CD4-positive, CD25-positive, alpha-beta regulatory T cell (primary cell): ENCODE results near the gene NECAB2. TPM values are rescaled to one million over a fixed set of nuclear protein-coding genes. Genes with fewer than 3 reads are reported as not detected.

ENCODE experiments used
- ATAC-seq, 2 donors: fragments of 150-1000 bp; cut with Tn5 transposase; one replicate each; pipeline ENCODE4 v1.10.0; 2021; ENCODE audit warnings: low read depth in 2 of 2, moderate number of reproducible peaks in 2 of 2, moderate library complexity in 1 of 2
- DNase-seq, 3 donors: peaks; one replicate each; pipeline versions ENCODE4 v3.0.0 to v3.0.0-alpha.2; 2012 to 2022; ENCODE audit warnings: mixed read lengths in 1 of 3
- H3K27ac ChIP-seq: one replicate; pipeline ENCODE4 v1.7.0; 2013; ENCODE audit warnings: mild to moderate bottlenecking, low read length; ENCODE audit not compliant: insufficient read depth, poor library complexity, severe bottlenecking
- H3K27me3 ChIP-seq: one replicate; pipeline ENCODE4 v1.7.0; 2013; ENCODE audit warnings: low read length; ENCODE audit not compliant: control insufficient read depth, insufficient read depth
- H3K36me3 ChIP-seq: one replicate; pipeline ENCODE4 v1.7.0; 2013; ENCODE audit warnings: mild to moderate bottlenecking, low read length, moderate library complexity; ENCODE audit not compliant: control insufficient read depth, insufficient read depth
- H3K4me1 ChIP-seq: 2 replicates; pipeline ENCODE4 v1.7.0; 2013; ENCODE audit warnings: mild to moderate bottlenecking, low read length; ENCODE audit not compliant: insufficient read depth, control insufficient read depth, poor library complexity, severe bottlenecking
- H3K4me3 ChIP-seq: one replicate; pipeline ENCODE4 v1.7.0; 2013; ENCODE audit warnings: low read depth, mild to moderate bottlenecking, low read length, moderate library complexity
- H3K9me3 ChIP-seq, 2 experiments: 1 replicate in 1 of 2; 2 replicates in 1 of 2; pipeline ENCODE4 v1.7.0; 2013; ENCODE audit warnings: low read length in 2 of 2, mild to moderate bottlenecking in 1 of 2, moderate library complexity in 1 of 2; ENCODE audit not compliant: control insufficient read depth in 2 of 2
- H3K27ac Mint-ChIP-seq, 3 donors: one replicate each; pipeline ENCODE4 v1.8.0; 2020 to 2022; ENCODE audit warnings: mild to moderate bottlenecking in 3 of 3, mixed read lengths in 3 of 3, moderate library complexity in 2 of 3
- H3K27me3 Mint-ChIP-seq: one replicate; pipeline ENCODE4 v1.8.0; 2022; ENCODE audit warnings: mild to moderate bottlenecking, mixed read lengths
- H3K36me3 Mint-ChIP-seq: one replicate; pipeline ENCODE4 v1.8.0; 2020; ENCODE audit warnings: mixed read lengths
- H3K4me1 Mint-ChIP-seq, 4 donors: one replicate each; pipeline ENCODE4 v1.8.0; 2020 to 2022; ENCODE audit warnings: mixed read lengths in 4 of 4, mild to moderate bottlenecking in 1 of 4
- H3K4me3 Mint-ChIP-seq, 4 donors: one replicate each; pipeline ENCODE4 v1.8.0; 2020 to 2022; ENCODE audit warnings: mild to moderate bottlenecking in 4 of 4, mixed read lengths in 4 of 4, moderate library complexity in 3 of 4
- H3K9me3 Mint-ChIP-seq, 7 donors: one replicate each; pipeline ENCODE4 v1.8.0; 2020 to 2022; ENCODE audit warnings: mixed read lengths in 7 of 7, mild to moderate bottlenecking in 3 of 7, moderate library complexity in 2 of 7
- polyA plus RNA-seq, 4 donors: library from polyadenylated mRNA; unstranded; fragments of 300-500 nt; fragmentation: Illumina TruSeq; gene quantifications; one replicate each; pipeline ENCODE4 v1.2.3, GENCODE V29; 2021
- total RNA-seq: library from RNA; stranded (reverse); gene quantifications from one replicate; pipeline ENCODE4 v1.2.3, GENCODE V29; 2022

The NECAB2 gene
- total and polyA plus RNA-seq, 5 donors from 2014 or later: not detected

DNA sequence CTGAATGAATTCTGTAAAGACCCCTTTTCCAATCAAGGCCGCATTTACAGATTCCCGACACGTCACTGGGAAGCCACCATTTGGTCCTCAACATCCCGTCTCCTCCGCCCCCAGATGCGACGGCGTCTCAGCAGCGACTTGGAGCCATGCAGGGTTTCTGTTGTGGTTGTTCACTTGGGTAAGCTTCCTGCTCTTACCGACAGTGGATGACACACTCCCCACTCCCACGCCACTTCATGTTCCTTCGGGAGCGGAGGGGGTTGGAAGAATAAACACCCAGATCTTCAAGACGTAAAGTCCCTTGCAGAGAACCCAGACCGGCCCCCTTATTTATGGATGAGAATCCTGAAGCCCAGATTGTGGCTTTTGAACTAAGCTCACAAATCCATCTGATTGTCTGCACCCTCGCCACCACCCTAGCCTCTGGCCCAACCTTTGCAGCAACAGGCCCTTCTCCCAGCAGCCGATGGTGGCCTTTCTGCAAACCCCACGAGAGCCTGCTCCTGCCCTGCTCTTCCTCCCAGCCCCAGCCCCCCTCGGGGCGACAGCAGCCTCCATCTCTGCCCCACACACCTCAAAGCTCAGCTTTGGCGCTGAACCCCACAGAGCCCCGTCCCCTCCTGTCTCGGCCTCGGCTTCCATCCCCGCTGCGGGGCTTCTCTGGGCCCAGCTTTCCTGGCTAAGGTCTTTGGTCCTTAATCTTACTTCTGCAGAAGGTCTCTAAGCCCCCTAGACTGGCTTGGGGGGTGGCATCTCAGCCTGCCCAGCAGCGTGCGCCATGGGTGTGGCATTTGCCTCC, 34.0 kb upstream of the NECAB2 start:
- no peaks in the 10 kb centered on the region for H3K27me3 ChIP-seq
- Mint-ChIP-seq H3K4me3 (no peak overlapping the region), H3K4me1 (peaks cover 0 to 5% (median 2%) of the 10 kb centered on the region in 4 donors), H3K9me3 (peaks cover 0 to 3% (median 0%) of the 10 kb centered on the region in 7 donors), H3K27me3 (no peaks in the 10 kb centered on the region), H3K36me3 (no peaks in the 10 kb centered on the region), H3K27ac (no peak overlapping the region)
- DNase-seq (no peak), ATAC-seq (no peak)
- no peaks in the 10 kb centered on the region for H3K9me3 ChIP-seq
- no peaks in the 10 kb centered on the region for H3K36me3 ChIP-seq
- H3K4me1 ChIP-seq: no peaks in the 10 kb centered on the region
- H3K4me3 ChIP-seq: no peak overlapping the region
- no peak overlapping the region for H3K27ac ChIP-seq

DNA sequence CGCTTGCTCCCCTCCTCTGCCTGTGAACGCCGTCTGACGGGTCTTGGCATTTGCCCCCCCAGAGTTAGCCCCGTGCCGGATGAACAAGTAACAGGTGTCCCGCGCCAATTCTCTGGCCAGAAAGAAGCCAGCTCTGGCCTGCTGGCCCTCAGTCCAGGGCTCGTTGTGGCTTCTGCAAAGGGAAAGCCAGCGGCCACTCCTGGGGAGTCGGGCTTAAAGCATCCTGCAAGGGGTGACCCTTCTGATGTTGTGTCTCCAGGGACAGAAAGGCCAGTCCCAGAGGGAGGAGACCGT, 33.4 kb upstream of the NECAB2 start:
- no peaks in the 10 kb centered on the region for H3K4me1 ChIP-seq
- DNase-seq: no peak
- no peaks in the 10 kb centered on the region for H3K9me3 ChIP-seq
- Mint-ChIP-seq H3K9me3 (peaks cover 0 to 3% (median 0%) of the 10 kb centered on the region in 7 donors), H3K36me3 (no peaks in the 10 kb centered on the region), H3K27me3 (no peaks in the 10 kb centered on the region), H3K4me3 (no peak overlapping the region), H3K4me1 (peaks cover 0 to 10% (median 4%) of the 10 kb centered on the region in 4 donors), H3K27ac (no peak overlapping the region)
- no peaks in the 10 kb centered on the region for H3K27me3 ChIP-seq
- no peaks in the 10 kb centered on the region for H3K36me3 ChIP-seq
- no peak overlapping the region for H3K27ac ChIP-seq
- no peak for ATAC-seq
- no peak overlapping the region for H3K4me3 ChIP-seq

DNA sequence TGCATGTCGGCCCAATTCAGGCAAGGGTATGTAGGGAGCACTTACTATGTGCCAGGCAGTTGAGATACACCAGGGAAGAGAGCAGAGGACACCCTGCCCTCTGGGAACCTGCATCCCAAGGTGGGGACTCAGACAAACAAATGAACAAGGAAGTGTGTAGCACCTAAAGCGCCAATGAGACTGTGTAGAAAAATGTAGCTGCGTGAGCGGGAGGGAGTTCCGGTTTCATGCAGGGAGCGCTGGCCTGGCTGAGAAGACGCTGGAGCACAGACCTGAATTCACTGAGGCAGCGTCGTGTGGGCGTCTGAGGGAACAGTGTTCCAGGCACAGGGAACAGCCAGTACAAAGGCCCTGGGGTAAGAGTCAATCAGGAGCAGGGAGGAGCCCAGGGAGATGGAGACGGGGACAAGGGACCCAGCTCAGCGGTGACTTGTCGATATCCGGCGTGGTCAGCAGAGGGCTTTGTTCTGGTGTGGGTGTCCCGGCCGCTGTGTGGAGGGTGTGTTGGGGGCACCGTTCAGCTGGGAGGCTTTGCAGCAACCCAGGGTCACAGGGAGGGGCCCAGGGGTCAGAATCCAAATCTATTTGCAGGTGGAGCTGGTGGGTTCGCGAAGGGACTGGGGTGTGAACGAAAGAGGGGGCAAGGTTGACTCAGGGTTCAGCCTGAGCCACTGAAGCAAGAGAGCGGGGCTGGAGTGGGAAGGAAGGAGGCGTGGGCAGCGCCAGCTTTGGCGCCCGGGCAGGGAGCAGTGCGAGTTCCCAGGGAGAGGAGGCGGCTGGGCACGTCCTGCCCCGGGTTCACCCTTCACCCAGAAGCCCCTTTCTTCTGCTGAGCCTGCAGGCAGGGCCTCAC, 32.8 kb upstream of the NECAB2 start:
- no peak for ATAC-seq
- no peaks in the 10 kb centered on the region for H3K36me3 Mint-ChIP-seq
- no peak overlapping the region for H3K27ac ChIP-seq
- no peaks in the 10 kb centered on the region for H3K4me1 ChIP-seq
- no peak overlapping the region for H3K4me3 ChIP-seq
- H3K9me3 ChIP-seq: no peaks in the 10 kb centered on the region
- H3K27me3 Mint-ChIP-seq: no peaks in the 10 kb centered on the region
- peaks cover 0 to 3% (median 0%) of the 10 kb centered on the region in 7 donors for H3K9me3 Mint-ChIP-seq
- H3K4me1 Mint-ChIP-seq: peaks cover 0 to 10% (median 4%) of the 10 kb centered on the region in 4 donors
- H3K27ac Mint-ChIP-seq: no peak overlapping the region
- no peaks in the 10 kb centered on the region for H3K36me3 ChIP-seq
- H3K4me3 Mint-ChIP-seq: no peak overlapping the region
- no peak for DNase-seq
- no peaks in the 10 kb centered on the region for H3K27me3 ChIP-seq

DNA sequence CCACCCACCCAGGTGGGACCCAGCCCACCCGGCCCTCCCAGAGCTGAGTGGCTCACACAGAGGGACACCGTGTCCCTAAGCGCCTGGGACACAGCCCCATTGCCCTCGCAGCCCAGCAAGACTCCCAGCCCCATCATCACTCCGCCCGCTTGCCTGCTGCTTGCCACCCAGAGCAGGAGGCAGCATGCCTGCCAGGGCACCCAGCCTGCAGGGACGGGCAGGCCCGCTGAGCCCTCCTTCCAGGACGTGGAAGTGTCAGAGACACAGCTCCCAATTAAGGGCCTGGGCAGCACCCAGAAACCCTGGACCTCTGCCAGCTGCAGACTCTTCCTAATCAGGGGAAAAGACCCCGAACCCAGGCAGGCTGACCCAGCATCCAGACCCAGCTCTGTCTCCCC, 32.2 kb upstream of the NECAB2 start:
- Mint-ChIP-seq H3K27ac (no peak overlapping the region), H3K36me3 (no peaks in the 10 kb centered on the region), H3K27me3 (no peaks in the 10 kb centered on the region), H3K4me3 (no peak overlapping the region), H3K9me3 (peaks cover 0 to 3% (median 0%) of the 10 kb centered on the region in 7 donors), H3K4me1 (peaks cover 0 to 10% (median 4%) of the 10 kb centered on the region in 4 donors)
- no peak overlapping the region for H3K4me3 ChIP-seq
- H3K36me3 ChIP-seq: no peaks in the 10 kb centered on the region
- H3K9me3 ChIP-seq: no peaks in the 10 kb centered on the region
- no peaks in the 10 kb centered on the region for H3K27me3 ChIP-seq
- H3K4me1 ChIP-seq: no peaks in the 10 kb centered on the region
- ATAC-seq (no peak), DNase-seq (no peak)
- no peak overlapping the region for H3K27ac ChIP-seq

DNA sequence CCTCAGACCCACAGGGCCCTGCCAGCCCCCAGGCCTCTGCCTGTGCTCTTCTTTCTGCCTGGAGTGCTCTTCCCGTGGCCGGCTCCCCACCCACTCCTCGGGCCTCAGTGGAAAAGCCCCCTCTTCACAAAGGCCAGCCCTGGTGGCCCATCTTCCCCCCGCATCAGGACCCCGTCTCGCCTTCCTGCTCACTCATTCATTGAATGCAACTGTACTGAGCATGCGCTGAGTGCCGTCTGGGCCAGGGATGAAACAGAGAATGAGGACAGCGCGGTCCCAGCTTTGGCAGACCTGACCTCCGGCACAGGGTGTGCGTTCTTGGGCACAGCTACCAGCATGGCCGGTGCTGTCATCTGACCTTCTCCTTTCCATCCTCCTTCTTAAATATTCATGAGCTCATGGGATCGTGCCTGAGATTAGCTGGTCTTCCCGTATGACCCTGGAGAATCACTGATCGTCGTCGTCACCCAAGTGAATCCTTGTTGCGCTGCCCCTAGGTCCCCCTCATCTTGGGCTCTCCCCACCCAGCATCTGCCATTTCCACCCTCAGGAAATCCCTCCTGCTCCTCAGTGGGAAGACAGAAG, 31.4 kb upstream of the NECAB2 start:
- Mint-ChIP-seq H3K9me3 (peaks cover 0 to 3% (median 0%) of the 10 kb centered on the region in 7 donors), H3K36me3 (no peaks in the 10 kb centered on the region)
- no peak overlapping the region for H3K4me3 ChIP-seq

DNA sequence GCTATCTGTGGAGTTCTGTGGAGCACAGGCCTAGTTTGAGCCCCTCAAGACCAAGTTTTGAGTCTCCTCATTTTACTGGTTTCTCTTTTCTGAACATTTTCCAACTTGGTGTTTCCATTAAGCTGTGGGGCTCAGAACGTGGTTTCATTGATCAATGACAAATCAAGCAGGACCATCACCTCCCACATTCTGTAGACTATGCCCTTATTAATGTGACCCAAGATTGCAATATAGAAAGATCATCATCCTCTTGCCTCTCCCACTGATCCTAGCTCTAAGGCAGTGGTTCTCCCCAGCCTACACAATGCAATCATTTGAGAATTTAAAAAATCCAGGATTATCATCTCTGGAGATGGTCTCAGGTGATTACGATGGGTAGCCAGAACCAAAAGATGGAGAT, 30.8 kb upstream of the NECAB2 start:
- H3K36me3 ChIP-seq: no peaks in the 10 kb centered on the region
- H3K36me3 Mint-ChIP-seq: no peaks in the 10 kb centered on the region
- no peaks in the 10 kb centered on the region for H3K9me3 ChIP-seq
- no peak overlapping the region for H3K4me3 Mint-ChIP-seq
- DNase-seq (no peak), ATAC-seq (no peak)
- H3K9me3 Mint-ChIP-seq: peaks cover 0 to 3% (median 0%) of the 10 kb centered on the region in 7 donors
- H3K27ac Mint-ChIP-seq: no peak overlapping the region
- H3K4me1 Mint-ChIP-seq: peaks cover 0 to 10% (median 4%) of the 10 kb centered on the region in 4 donors
- no peaks in the 10 kb centered on the region for H3K4me1 ChIP-seq
- no peak overlapping the region for H3K27ac ChIP-seq
- no peaks in the 10 kb centered on the region for H3K27me3 ChIP-seq
- H3K4me3 ChIP-seq: no peak overlapping the region
- H3K27me3 Mint-ChIP-seq: no peaks in the 10 kb centered on the region

More for the DNA sequence above, 31.4 kb upstream of the NECAB2 start:
- H3K4me1 Mint-ChIP-seq: peaks cover 0 to 10% (median 4%) of the 10 kb centered on the region in 4 donors
- H3K9me3 ChIP-seq: no peaks in the 10 kb centered on the region
- no peak overlapping the region for H3K4me3 Mint-ChIP-seq
- ATAC-seq (no peak), DNase-seq (no peak)
- no peaks in the 10 kb centered on the region for H3K4me1 ChIP-seq
- H3K27ac ChIP-seq: no peak overlapping the region
- H3K27me3 ChIP-seq: no peaks in the 10 kb centered on the region
- no peaks in the 10 kb centered on the region for H3K27me3 Mint-ChIP-seq
- H3K36me3 ChIP-seq: no peaks in the 10 kb centered on the region
- no peak overlapping the region for H3K27ac Mint-ChIP-seq

DNA sequence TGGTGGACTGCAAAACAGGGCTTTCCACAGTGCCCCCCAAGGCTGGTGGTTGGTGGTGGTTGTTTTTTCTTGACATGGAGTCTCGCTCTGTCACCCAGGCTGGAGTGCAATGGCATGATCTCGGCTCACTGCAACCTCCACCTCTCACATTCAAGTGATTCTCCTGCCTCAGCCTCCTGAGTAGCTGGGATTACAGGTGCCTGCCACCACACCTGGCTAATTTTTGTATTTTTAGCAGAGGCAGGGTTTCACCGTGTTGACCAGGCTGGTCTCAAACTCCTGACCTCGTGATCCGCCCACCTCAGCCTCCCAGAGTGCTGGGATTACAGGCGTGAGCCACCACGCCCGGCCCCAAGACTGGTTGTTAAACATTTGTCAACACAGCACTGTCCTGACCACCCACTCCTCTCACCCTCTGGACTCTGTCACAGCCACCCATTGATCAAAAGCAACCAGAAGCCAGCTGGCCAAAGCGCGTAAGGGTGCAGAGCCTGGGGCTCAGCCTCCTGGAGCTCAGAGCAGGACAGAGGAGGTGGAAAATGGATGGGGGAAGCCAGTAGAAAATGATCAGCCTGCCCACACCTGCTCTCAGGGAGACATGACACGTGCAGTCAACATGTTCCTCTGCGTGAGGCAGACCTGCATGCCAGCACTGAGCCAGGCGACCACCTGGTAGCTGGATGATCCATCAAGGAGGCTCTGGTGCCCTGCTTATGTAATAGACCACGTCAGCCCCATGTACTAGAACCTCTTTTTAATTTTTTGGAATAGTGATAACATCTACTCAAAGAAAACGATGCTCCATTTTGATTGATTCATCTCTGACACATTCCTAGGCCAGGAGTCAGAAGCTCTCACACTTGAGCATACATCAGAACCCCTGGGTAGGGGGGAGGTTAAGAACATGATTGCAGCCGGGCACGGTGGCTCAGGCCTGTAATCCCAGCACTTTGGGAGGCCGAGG, 29.8 kb upstream of the NECAB2 start:
- Mint-ChIP-seq H3K4me1 (peaks cover 0 to 10% (median 4%) of the 10 kb centered on the region in 4 donors), H3K4me3 (no peak overlapping the region), H3K9me3 (peaks cover 0 to 3% (median 0%) of the 10 kb centered on the region in 7 donors), H3K27me3 (no peaks in the 10 kb centered on the region), H3K36me3 (no peaks in the 10 kb centered on the region), H3K27ac (no peak overlapping the region)
- no peak for DNase-seq
- H3K9me3 ChIP-seq: no peaks in the 10 kb centered on the region
- H3K27me3 ChIP-seq: no peaks in the 10 kb centered on the region
- H3K4me1 ChIP-seq: no peaks in the 10 kb centered on the region
- ATAC-seq: no peak
- H3K4me3 ChIP-seq: no peak overlapping the region
- no peak overlapping the region for H3K27ac ChIP-seq
- H3K36me3 ChIP-seq: no peaks in the 10 kb centered on the region
